Iris pigment epithelial cell (primary cell): ENCODE results near the gene CDC42.

Source experiments
- DNase-seq: peaks from one replicate; pipeline ENCODE4 v3.0.0-alpha.2; 2011; ENCODE audit warnings: low read depth

The CDC42 gene

DNA sequence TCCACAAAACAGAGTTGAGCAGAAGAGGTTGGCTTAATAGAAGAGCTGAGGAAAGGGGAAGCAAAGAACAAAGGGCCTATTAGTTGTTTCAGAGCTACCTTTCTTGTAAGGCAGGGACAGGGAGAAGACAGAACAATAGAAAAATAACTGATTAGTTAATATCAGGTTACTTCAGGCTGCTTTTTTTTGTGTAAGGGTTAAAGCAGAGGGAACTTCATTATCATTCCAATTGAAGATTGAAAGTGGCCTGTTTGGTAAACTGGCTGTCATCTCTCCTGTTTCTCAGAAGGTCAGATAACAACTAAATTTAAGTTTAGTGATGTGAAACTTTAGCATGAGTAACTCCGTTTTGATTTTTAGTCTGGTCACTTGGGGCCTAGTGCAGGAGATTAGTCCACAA is 22.3 kb downstream of the CDC42 start:
- no peak for DNase-seq

DNA sequence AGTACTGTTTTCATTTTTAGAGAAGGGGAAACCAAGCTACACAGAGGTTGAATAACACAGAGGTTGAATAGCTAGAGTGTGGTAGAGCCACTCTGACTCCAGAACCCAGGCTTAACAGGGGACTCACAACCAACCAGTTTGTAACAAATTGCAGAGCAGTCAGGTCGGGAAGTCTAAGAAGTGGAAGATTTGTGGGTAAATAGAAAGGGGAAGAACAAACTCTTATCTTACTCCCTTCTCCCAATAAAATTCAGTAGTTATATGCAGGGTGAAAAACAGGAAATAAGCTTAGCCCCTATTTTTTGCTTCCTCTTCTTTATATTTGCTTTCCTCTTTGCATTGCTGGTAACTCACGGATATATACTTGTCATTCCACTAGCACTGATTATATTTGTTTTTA is 23.2 kb downstream of the CDC42 start:
- no peak for DNase-seq

- no peak for DNase-seq
These were observed 23.8 kb downstream of the CDC42 start for GRCh38 chr1:22076346-22076745.

GRCh38 chr1:22077728-22078127 is 25.2 kb downstream of the CDC42 start:
- DNase-seq, result peak; percentile 28

DNA sequence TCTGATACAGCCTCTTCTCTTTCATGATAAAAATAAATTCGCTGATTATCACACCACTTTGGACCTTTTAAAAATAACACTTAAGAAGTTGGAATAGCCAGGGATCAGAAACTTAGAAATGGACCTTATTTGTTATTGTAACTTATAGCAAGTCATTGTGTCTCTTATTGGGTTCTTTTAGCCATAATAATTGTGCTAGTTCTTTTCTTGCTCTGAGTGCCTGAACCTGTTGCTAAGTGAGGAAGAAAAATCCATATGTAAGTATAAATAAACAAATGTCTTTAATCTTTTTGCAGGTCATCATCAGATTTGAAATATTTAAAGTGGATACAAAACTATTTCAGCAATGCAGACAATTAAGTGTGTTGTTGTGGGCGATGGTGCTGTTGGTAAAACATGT is 25.6 kb downstream of the CDC42 start:
- DNase-seq, result no peak

- DNase-seq, result no peak
These were observed 27.7 kb downstream of the CDC42 start for GRCh38 chr1:22080191-22080590.

GRCh38 chr1:22088331-22088730 is 35.8 kb downstream of the CDC42 start:
- no peak for DNase-seq

- no peak for DNase-seq
These were observed 36.6 kb downstream of the CDC42 start for GRCh38 chr1:22089134-22089571.

GRCh38 chr1:22089787-22090186 is 37.3 kb downstream of the CDC42 start:
- no peak for DNase-seq

GRCh38 chr1:22090867-22091266 is 38.4 kb downstream of the CDC42 start:
- no peak for DNase-seq

- peak; percentile 79 for DNase-seq
These were observed 39.7 kb downstream of the CDC42 start for GRCh38 chr1:22092026-22092768.

- no peak for DNase-seq
These were observed 41.0 kb downstream of the CDC42 start for GRCh38 chr1:22093513-22093912.

- DNase-seq, result peak; percentile 36
These were observed 43.5 kb downstream of the CDC42 start for GRCh38 chr1:22096036-22096435.

GRCh38 chr1:22096463-22096862 is 44.0 kb downstream of the CDC42 start:
- no peak for DNase-seq

DNA sequence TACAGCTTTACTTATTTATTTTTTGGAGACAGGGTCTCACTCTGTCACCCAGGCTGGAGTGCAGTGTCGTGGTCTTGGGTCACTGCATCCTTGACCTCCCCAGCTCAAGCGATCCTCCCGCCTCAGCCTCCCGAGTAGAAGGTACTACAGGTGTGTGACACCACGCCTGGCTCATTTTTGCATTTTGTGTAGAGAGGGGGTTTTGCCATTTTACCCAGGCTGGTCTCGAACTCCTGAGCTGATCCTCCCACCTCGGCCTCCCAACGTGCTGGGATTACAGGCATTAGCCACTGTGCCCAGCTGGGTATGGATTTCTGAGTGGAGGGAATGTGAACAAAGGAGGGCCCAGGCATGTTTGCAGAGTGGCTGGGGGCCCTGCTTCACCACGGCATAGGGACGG is 46.2 kb downstream of the CDC42 start:
- DNase-seq, result no peak

- no peak for DNase-seq
These were observed 47.7 kb downstream of the CDC42 start for GRCh38 chr1:22100168-22100567.

DNA sequence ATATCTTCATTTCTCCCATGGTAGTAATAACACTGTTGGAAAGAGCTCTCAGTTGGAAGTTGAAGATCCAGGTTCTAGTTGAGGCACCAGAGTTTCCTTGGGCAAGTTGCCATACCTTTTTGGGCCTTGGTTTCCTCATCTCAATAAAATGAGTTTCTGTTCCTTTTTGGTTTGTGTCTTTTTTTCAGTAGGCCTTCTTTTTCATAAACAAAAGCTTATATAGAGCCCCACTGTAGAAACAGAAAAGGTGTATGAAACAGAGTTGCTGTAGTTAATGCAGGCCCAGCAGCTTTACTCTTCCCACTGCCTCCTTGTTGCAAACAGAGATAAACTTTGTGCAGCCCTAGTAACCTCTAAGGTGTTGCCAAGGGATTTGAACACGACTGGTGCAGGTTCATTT is 48.7 kb downstream of the CDC42 start:
- no peak for DNase-seq

DNA sequence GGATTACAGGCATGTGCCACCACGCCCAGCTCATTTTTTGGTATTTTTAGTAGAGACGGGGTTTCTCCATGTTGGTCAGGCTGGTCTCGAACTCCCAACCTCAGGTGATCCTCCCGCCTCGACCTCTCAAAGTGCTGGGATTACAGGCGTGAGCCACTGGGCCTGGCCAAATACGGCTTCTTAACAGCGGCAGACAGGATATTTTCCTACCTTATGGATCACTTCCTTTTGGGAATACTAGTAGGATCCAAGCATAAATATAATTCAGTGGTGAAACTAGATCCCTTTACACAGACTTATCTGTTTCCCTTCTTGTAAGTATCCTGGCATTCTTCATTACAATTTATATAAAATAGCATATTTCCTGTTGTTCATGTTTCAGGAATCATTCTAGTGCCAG is 49.5 kb downstream of the CDC42 start:
- no peak for DNase-seq

GRCh38 chr1:22102746-22103145 is 50.2 kb downstream of the CDC42 start:
- no peak for DNase-seq

- DNase-seq, result no peak
These were observed 51.6 kb downstream of the CDC42 start for GRCh38 chr1:22104094-22104493.

- DNase-seq, result no peak
These were observed 52.4 kb downstream of the CDC42 start for GRCh38 chr1:22104865-22105437.

DNA sequence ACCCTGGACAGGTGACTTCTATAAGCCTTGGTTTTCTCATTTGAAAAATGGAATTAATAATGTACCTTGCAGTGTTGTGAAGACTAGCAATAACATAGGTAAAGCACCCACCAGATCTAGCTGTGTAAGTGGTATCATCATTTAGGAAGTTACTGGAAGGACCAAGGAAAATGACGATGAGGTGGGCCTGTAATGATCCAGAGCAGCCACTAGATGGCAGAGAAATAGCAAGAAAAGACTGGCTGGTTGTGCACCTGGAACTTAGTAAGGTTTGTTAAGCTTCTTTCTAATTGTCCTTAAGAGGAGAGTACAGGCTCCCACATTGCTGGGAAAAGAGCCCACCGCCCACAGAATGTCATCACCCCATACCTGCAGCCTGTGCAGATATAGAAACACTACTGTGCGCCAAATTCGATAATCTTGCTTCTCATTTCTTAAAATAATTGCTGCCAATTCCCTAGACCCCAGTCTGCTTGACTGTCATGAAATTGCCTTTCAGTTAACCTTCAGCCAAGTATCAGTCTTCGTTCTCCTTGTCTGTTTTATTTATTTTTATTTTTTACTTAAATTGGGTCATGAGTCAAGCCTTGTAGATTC is 53.2 kb downstream of the CDC42 start:
- peak; percentile 69 for DNase-seq

DNA sequence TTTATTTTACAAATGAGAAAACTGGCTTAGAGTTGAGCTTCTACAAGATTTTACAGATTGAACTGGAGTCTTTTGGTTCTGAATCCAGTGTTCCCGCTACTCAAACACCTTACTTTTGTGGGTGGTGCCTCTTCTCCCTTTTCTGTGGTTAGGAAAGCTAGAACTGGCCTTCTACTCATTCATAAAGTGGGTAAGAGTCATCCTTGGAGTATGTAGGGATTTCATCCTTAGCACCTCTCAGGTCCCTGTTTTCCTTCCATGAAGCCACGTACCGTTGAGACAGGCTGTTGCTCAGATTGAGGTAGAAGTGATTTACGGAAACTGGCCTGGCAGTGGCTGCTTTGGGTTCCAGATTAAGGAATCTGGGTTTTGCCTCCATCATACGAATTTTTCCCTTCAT is 54.6 kb downstream of the CDC42 start:
- peak; percentile 26 for DNase-seq
